GM11168 (cell line): ENCODE measurements around the gene GSTM1.
"Not testable (repeated sequence)": the region's sequence is repeated elsewhere in the genome, so short reads cannot be mapped to it uniquely, and the experiment has no call there.

Source experiments
- in situ Hi-C: fragments of 300-500 bp; cut with MboI; formaldehyde crosslinking; loops from one replicate; pipeline ENCODE4 v1.12.0; 2022; ENCODE audit warnings: low sequenced_read_pairs; ENCODE audit not compliant: unreplicated experiment

Gene GSTM1

GRCh38 chr1:109659145-109659544, 28.5 kb upstream of the GSTM1 start:
- in situ Hi-C loops, result no loop called here

- in situ Hi-C loops, result loop anchor here (10.0 kb wide), 1 partner anchor 55 kb away; the partner anchor contains the start of gene GSTM5
Observed at GRCh38 chr1:109659997-109660690, 27.5 kb upstream of the GSTM1 start.

- in situ Hi-C loops, result loop anchor here (10.0 kb wide), 1 partner anchor 54 kb away; the partner anchor contains the start of gene GSTM5
Observed at GRCh38 chr1:109660691-109661026, 27.0 kb upstream of the GSTM1 start.

GRCh38 chr1:109661391-109661790, 26.2 kb upstream of the GSTM1 start:
- in situ Hi-C loops, result loop anchor here (10.0 kb wide), 1 partner anchor 53 kb away; the partner anchor contains the start of gene GSTM5

GRCh38 chr1:109664671-109665070, 22.9 kb upstream of the GSTM1 start:
- in situ Hi-C loops, result loop anchor here (10.0 kb wide), 1 partner anchor 50 kb away; the partner anchor contains the start of gene GSTM5

- in situ Hi-C loops, result loop anchor here (10.0 kb wide), 1 partner anchor 47 kb away; the partner anchor contains the start of gene GSTM5
Observed at GRCh38 chr1:109667452-109668122, 20.0 kb upstream of the GSTM1 start, which contains the start of gene GSTM2. Gene GSTM2 (plus strand): TSS chr1:109668057. CDS start chr1:109668116, 59 bp downstream.

GRCh38 chr1:109668123-109668775, 19.4 kb upstream of the GSTM1 start:
- in situ Hi-C loops, result loop anchor here (10.0 kb wide), 1 partner anchor 47 kb away; the partner anchor contains the start of gene GSTM5

GRCh38 chr1:109669246-109669948, 18.2 kb upstream of the GSTM1 start:
- in situ Hi-C loops, result loop anchor here (10.0 kb wide), 1 partner anchor 45 kb away; the partner anchor contains the start of gene GSTM5

- in situ Hi-C loops, result loop anchor here (10.0 kb wide), 1 partner anchor 45 kb away; the partner anchor contains the start of gene GSTM5
Observed at GRCh38 chr1:109669949-109670302, 17.7 kb upstream of the GSTM1 start.

GRCh38 chr1:109671067-109671466, 16.6 kb upstream of the GSTM1 start:
- in situ Hi-C loops, result no loop called here

GRCh38 chr1:109673861-109674260, 13.8 kb upstream of the GSTM1 start:
- in situ Hi-C loops, result not testable (repeated sequence)

GRCh38 chr1:109676683-109677381, 10.8 kb upstream of the GSTM1 start:
- in situ Hi-C loops, result not testable (repeated sequence)

- in situ Hi-C loops, result no loop called here
Observed at GRCh38 chr1:109677459-109677858, 10.2 kb upstream of the GSTM1 start.

- in situ Hi-C loops, result not testable (repeated sequence)
Observed at GRCh38 chr1:109678637-109679036, 9.0 kb upstream of the GSTM1 start.

- in situ Hi-C loops, result not testable (repeated sequence)
Observed at GRCh38 chr1:109684777-109685176, 2.8 kb upstream of the GSTM1 start.

- in situ Hi-C loops, result not testable (repeated sequence)
Observed at GRCh38 chr1:109685399-109685798, 2.2 kb upstream of the GSTM1 start.

GRCh38 chr1:109685890-109686289, 1.7 kb upstream of the GSTM1 start:
- in situ Hi-C loops, result not testable (repeated sequence)

- in situ Hi-C loops, result not testable (repeated sequence)
Observed at GRCh38 chr1:109687109-109687508, 508 bp upstream of the GSTM1 start.

- in situ Hi-C loops, result no loop called here
Observed at GRCh38 chr1:109689844-109690405, 2.3 kb downstream of the GSTM1 start.
